ENCODE measurements around the gene RPL32. TPM values are rescaled to one million over a fixed set of nuclear protein-coding genes. Genes with fewer than 3 reads are reported as not detected.
A peak's percentile ranks its signal among the peaks of the same experiment; 100 is the strongest.

RPL32 gene
- total and polyA plus RNA-seq, 8 donors: 71.5 to 3,985 (median 2,039) TPM

- H3K27me3 ChIP-seq: no peaks in the 10 kb centered on the region
- peaks cover 3 to 72% (median 33%) of the 10 kb centered on the region in 4 donors for H3K36me3 ChIP-seq
- no peaks in the 10 kb centered on the region for H3K9me3 ChIP-seq
- H3K27ac ChIP-seq: no peak overlapping the region
- 67 to 90% (median 76%) methylated on average over 8 of the region's 8 CpGs for WGBS, 5 donors
- H3K4me1 ChIP-seq: no peaks in the 10 kb centered on the region
- no peak for DNase-seq
- intact Hi-C loops (cut with DNase I; ENCODE audit: low total_unique reads): no loop called here
- H3K4me3 ChIP-seq: no peak overlapping the region
- TF ChIP-seq POLR2AphosphoS5 (IDR thresholded peaks at IDR 0.05) (no peak), EP300 (IDR thresholded peaks at IDR 0.05) (no peak), POLR2A (IDR thresholded peaks at IDR 0.05) (no peak), CTCF (IDR thresholded peaks at IDR 0.05) (no peak)
Measured at GRCh38 chr3:12825156-12825555, 16.2 kb downstream of the RPL32 start.

DNA sequence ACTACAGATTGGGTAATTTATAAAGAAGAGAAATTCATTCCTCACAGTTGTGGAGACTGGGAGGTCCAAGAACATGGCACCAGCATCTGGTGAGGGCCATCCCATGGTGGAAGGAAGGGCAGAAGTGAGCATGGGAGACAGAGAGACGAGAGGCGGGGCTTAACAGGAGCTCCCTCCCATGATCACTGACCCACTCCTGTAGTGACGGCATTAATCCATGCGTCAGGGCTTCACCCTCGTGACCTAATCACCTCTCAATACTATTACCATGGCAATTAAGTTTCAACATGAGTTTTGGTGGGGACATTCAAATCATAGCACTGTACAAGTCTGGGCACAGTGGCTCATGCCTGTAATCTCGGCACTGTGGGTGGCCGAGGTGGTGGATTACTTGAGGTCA is 17.1 kb downstream of the RPL32 start:
- H3K4me3 ChIP-seq: no peak overlapping the region
- H3K36me3 ChIP-seq: peaks cover 3 to 70% (median 32%) of the 10 kb centered on the region in 4 donors
- no peaks in the 10 kb centered on the region for H3K27me3 ChIP-seq
- no peaks in the 10 kb centered on the region for H3K9me3 ChIP-seq
- no peaks in the 10 kb centered on the region for H3K4me1 ChIP-seq
- DNase-seq: no peak
- intact Hi-C loops (cut with DNase I; ENCODE audit: low total_unique reads): no loop called here
- TF ChIP-seq POLR2A (IDR thresholded peaks at IDR 0.05) (no peak), POLR2AphosphoS5 (IDR thresholded peaks at IDR 0.05) (no peak), EP300 (IDR thresholded peaks at IDR 0.05) (no peak), CTCF (IDR thresholded peaks at IDR 0.05) (no peak)
- H3K27ac ChIP-seq: no peak overlapping the region
- 84 to 93% (median 91%) methylated on average over 7 of the region's 7 CpGs for WGBS, 5 donors

- DNase-seq: peak in 1 of 2 donors; percentile 44
- intact Hi-C loops (cut with DNase I; ENCODE audit: low total_unique reads): no loop called here
- Histone ChIP-seq H3K27me3 (no peaks in the 10 kb centered on the region), H3K4me3 (no peak overlapping the region), H3K36me3 (peaks cover 3 to 70% (median 33%) of the 10 kb centered on the region in 4 donors), H3K9me3 (no peaks in the 10 kb centered on the region), H3K4me1 (no peaks in the 10 kb centered on the region), H3K27ac (no peak overlapping the region)
- 27 to 49% (median 33%) methylated on average over 7 to 8 of the region's 8 CpGs for WGBS, 5 donors
- TF ChIP-seq POLR2A (IDR thresholded peaks at IDR 0.05): no peak
- TF ChIP-seq POLR2AphosphoS5 (IDR thresholded peaks at IDR 0.05): no peak
- peak in 2 of 7 experiments; percentile 14 for TF ChIP-seq CTCF (IDR thresholded peaks at IDR 0.05)
- no peak for TF ChIP-seq EP300 (IDR thresholded peaks at IDR 0.05)
Measured at GRCh38 chr3:12822725-12823373, 18.5 kb downstream of the RPL32 start.

- DNase-seq: no peak
- H3K36me3 ChIP-seq: peaks cover 11 to 78% (median 48%) of the 10 kb centered on the region in 4 donors
- no peak overlapping the region for H3K27ac ChIP-seq
- intact Hi-C loops (cut with DNase I; ENCODE audit: low total_unique reads): no loop called here
- H3K9me3 ChIP-seq: no peaks in the 10 kb centered on the region
- 72 to 86% (median 83%) methylated on average over 5 of the region's 5 CpGs for WGBS, 5 donors
- TF ChIP-seq POLR2AphosphoS5 (IDR thresholded peaks at IDR 0.05) (no peak), POLR2A (IDR thresholded peaks at IDR 0.05) (no peak), CTCF (IDR thresholded peaks at IDR 0.05) (no peak), EP300 (IDR thresholded peaks at IDR 0.05) (no peak)
- H3K27me3 ChIP-seq: no peaks in the 10 kb centered on the region
- no peak overlapping the region for H3K4me3 ChIP-seq
- H3K4me1 ChIP-seq: no peaks in the 10 kb centered on the region
Measured at GRCh38 chr3:12818773-12819172, 22.6 kb downstream of the RPL32 start.

Measured in stomach (tissue), 9 donors.